Endodermal cell (in vitro differentiated cells): Measurements from ENCODE around the gene ABI3BP. TPM values are rescaled to one million over a fixed set of nuclear protein-coding genes. Genes with fewer than 3 reads are reported as not detected.

Experiments used
- DNase-seq: peaks from one replicate; pipeline ENCODE4 v3.0.0-alpha.2; 2017
- H3K27ac ChIP-seq: 2 replicates; pipeline ENCODE4 v1.5.1; 2013; ENCODE audit warnings: mild to moderate bottlenecking, low read depth, low read length, moderate library complexity
- H3K27me3 ChIP-seq: 2 replicates; pipeline ENCODE4 v1.6.1; 2013; ENCODE audit warnings: mild to moderate bottlenecking, low read length, moderate library complexity; ENCODE audit not compliant: insufficient read depth, control insufficient read depth, poor library complexity, severe bottlenecking
- H3K36me3 ChIP-seq: 2 replicates; pipeline ENCODE4 v1.7.0; 2013; ENCODE audit warnings: mild to moderate bottlenecking, low read length, moderate library complexity; ENCODE audit not compliant: control insufficient read depth, insufficient read depth
- H3K4me1 ChIP-seq: one replicate; pipeline ENCODE4 v1.7.0; 2013; ENCODE audit warnings: low read length; ENCODE audit not compliant: control insufficient read depth, insufficient read depth
- H3K4me3 ChIP-seq: 2 replicates; pipeline ENCODE4 v1.5.1; 2013; ENCODE audit warnings: mild to moderate bottlenecking, low read length, moderate library complexity
- H3K9ac ChIP-seq: 2 replicates; pipeline ENCODE4 v1.6.1; 2013; ENCODE audit warnings: mild to moderate bottlenecking, low read length, moderate library complexity; ENCODE audit not compliant: poor library complexity, severe bottlenecking; ENCODE audit errors: extremely low read depth
- H3K9me3 ChIP-seq: 2 replicates; pipeline ENCODE4 v1.6.1; 2013; ENCODE audit warnings: mild to moderate bottlenecking, low read length, moderate library complexity; ENCODE audit not compliant: control insufficient read depth
- H3K27ac Mint-ChIP-seq: 2 replicates; pipeline ENCODE4 v1.8.0; 2020; ENCODE audit warnings: mixed read lengths
- H3K27me3 Mint-ChIP-seq: 2 replicates; pipeline ENCODE4 v1.8.0; 2021; ENCODE audit warnings: mild to moderate bottlenecking, mixed read lengths; ENCODE audit not compliant: insufficient read depth
- H3K36me3 Mint-ChIP-seq: 2 replicates; pipeline ENCODE4 v1.8.0; 2020; ENCODE audit warnings: low read depth, mixed read lengths
- H3K4me1 Mint-ChIP-seq: 2 replicates; pipeline ENCODE4 v1.8.0; 2020; ENCODE audit warnings: mixed read lengths
- H3K4me3 Mint-ChIP-seq: 2 replicates; pipeline ENCODE4 v1.8.0; 2020; ENCODE audit warnings: mild to moderate bottlenecking, moderate library complexity, mixed read lengths
- H3K9me3 Mint-ChIP-seq: 2 replicates; pipeline ENCODE4 v1.8.0; 2020; ENCODE audit warnings: mild to moderate bottlenecking, mixed read lengths
- CTCF ChIP-seq: fragments of 200-600 bp; sonication (generic); conservative IDR thresholded peaks from 2 replicates; pipeline ENCODE4 v1.5.0; 2021; ENCODE audit warnings: antibody characterized with exemption, mild to moderate bottlenecking
- WGBS, 2 experiments: methylation state at CpG; one replicate each; pipeline versions ENCODE4 v1.1.5 to v1.1.7; 2013; ENCODE audit warnings: missing lambda C conversion rate in 2 of 2, mixed read lengths in 1 of 2; ENCODE audit not compliant: insufficient coverage in 1 of 2, insufficient read length in 1 of 2; 5-methylcytosine and 5-hydroxymethylcytosine counted together
- total RNA-seq, 2 donors: library from RNA; stranded (reverse); fragmentation: NEBNext Ultra II Directional in 1 of 2; extraction: Animal tissue kit (Norgen Biotek cat#: 25700) in 1 of 2; gene quantifications; 2 replicates in 1 of 2; 3 replicates in 1 of 2; pipeline ENCODE4 v1.2.1, GENCODE V29; 2021

Gene ABI3BP
- total RNA-seq, 2 donors from 2014 or later: 0.42 TPM; not detected in 1

GRCh38 chr3:100879195-100879810, 113.9 kb downstream of the ABI3BP start:
- H3K27me3 Mint-ChIP-seq: no peaks in the 10 kb centered on the region
- no peak overlapping the region for H3K27ac ChIP-seq
- H3K9me3 ChIP-seq: no peaks in the 10 kb centered on the region
- no peaks in the 10 kb centered on the region for H3K4me1 Mint-ChIP-seq
- H3K9me3 Mint-ChIP-seq: no peaks in the 10 kb centered on the region
- H3K36me3 Mint-ChIP-seq: no peaks in the 10 kb centered on the region
- H3K27ac Mint-ChIP-seq: no peak overlapping the region
- TF ChIP-seq CTCF: no peak
- H3K4me1 ChIP-seq: no peaks in the 10 kb centered on the region
- no peaks in the 10 kb centered on the region for H3K36me3 ChIP-seq
- WGBS, 2 experiments: 66 to 67% methylated on average over 4 of the region's 4 CpGs
- no peaks in the 10 kb centered on the region for H3K27me3 ChIP-seq
- H3K9ac ChIP-seq: no peak overlapping the region
- no peak overlapping the region for H3K4me3 ChIP-seq
- no peak overlapping the region for H3K4me3 Mint-ChIP-seq
- no peak for DNase-seq

- no peak overlapping the region for H3K27ac ChIP-seq
- H3K4me3 ChIP-seq: no peak overlapping the region
- Mint-ChIP-seq H3K4me3 (no peak overlapping the region), H3K27ac (no peak overlapping the region), H3K9me3 (no peaks in the 10 kb centered on the region), H3K36me3 (no peaks in the 10 kb centered on the region), H3K27me3 (no peaks in the 10 kb centered on the region), H3K4me1 (no peaks in the 10 kb centered on the region)
- no peak overlapping the region for H3K9ac ChIP-seq
- TF ChIP-seq CTCF: no peak
- H3K4me1 ChIP-seq: no peaks in the 10 kb centered on the region
- H3K9me3 ChIP-seq: no peaks in the 10 kb centered on the region
- WGBS, 2 experiments: 85 to 100% methylated on average over 1 to 2 of the region's 2 CpGs
- H3K36me3 ChIP-seq: no peaks in the 10 kb centered on the region
- DNase-seq: no peak
- H3K27me3 ChIP-seq: no peaks in the 10 kb centered on the region
Observed at GRCh38 chr3:100877286-100877685, 115.9 kb downstream of the ABI3BP start.

GRCh38 chr3:100875239-100875638, 118.0 kb downstream of the ABI3BP start:
- Histone ChIP-seq H3K36me3 (no peaks in the 10 kb centered on the region), H3K4me1 (no peaks in the 10 kb centered on the region), H3K4me3 (no peak overlapping the region), H3K9ac (no peak overlapping the region), H3K27me3 (no peaks in the 10 kb centered on the region), H3K9me3 (no peaks in the 10 kb centered on the region), H3K27ac (no peak overlapping the region)
- H3K9me3 Mint-ChIP-seq: no peaks in the 10 kb centered on the region
- H3K4me3 Mint-ChIP-seq: no peak overlapping the region
- no peak overlapping the region for H3K27ac Mint-ChIP-seq
- H3K4me1 Mint-ChIP-seq: no peaks in the 10 kb centered on the region
- 87 to 100% methylated on average over 1 to 5 of the region's 5 CpGs for WGBS, 2 experiments
- DNase-seq: no peak
- no peak for TF ChIP-seq CTCF
- no peaks in the 10 kb centered on the region for H3K36me3 Mint-ChIP-seq
- no peaks in the 10 kb centered on the region for H3K27me3 Mint-ChIP-seq
